GM21423 (cell line): Measurements from ENCODE around the gene QSOX2.

Experiments
- ATAC-seq: cut with Tn5 transposase; IDR thresholded peaks from one replicate; pipeline ENCODE4 v1.9.1; 2021; ENCODE audit warnings: mild to moderate bottlenecking, moderate library complexity; ENCODE audit not compliant: unreplicated experiment

The QSOX2 gene

DNA sequence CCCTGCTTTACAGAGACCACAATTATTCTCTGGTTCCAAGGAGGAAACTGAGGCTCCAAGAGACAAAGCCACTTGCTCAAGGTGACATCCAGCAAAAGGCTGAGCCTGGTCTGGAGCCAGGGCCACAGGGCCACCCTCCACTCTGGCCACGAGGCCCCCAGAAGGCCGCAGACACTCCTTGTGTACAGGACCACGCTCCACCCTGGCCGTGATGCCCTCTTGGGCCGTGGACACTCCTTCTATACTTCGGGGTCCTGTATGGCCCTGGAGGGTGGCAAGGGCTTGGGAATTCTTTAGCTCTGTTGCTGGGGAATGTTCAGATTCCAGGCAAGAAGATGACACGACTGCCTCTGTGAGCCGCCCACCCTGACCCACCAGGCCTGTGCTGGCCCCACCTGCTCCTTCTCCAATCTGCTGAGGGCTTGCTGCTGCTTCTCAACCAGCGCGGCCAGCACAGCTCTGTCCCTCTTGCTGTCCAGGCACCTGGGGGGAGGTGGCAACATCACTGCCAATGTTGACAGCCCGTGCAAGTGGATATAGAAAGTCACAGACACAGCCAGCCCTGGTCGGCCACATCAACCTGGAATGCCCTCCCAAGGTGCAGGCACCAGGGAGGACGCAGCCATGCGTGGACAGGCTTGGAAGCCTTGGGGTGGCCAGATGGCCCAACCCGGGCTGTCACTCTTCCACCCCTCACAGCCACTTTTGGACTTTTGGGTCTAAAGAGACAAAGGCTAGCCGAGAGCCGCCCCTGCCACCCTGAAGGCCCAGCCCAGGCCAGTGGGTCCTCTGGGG is 20.1 kb upstream of the QSOX2 start:
- ATAC-seq: no peak

DNA sequence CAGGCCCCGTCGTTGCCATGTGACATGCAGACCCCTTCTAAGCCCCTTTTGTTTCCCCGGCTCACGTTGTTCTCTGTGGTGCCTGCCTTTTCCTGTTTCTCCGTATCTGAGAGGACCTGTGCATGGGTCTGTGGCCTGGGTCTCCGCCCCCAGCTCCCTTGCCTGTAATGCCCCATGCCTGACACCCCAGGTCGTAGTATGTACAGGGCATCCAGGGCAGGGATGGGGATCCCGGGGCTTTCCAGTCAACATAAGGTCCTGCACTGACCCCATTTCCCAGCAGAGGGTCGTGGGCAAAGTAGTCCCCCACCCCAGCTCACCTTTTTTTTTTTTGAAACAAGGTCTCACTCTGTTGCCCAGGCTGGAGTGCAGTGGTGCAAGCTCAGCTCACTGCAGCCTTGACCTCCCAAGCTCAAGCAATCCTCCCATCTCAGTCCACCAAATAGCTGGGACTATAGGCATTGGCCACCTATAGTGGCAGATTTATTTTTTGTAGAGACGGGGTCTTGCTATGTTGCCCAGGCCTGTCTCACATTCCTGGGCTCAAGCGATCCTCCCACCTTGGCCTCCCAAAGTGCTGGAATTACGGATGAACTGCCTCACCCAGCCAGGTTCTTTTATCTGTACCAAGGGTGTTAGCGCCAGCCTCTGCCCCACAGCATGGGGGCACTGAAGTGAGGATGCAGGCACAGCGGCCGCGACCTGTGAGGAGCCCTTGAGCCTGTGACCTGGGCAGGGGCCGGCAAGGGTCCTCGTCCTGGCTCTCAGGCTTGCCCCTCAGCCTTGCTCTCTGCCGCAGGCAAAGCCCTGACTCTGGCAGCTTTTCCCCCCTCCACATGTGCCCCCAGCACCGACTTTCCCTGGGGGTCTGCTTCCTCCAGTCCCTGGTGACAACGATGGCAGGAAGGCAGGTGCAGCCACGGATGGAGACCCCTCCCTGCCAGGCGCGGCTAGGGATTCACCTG is 19.1 kb upstream of the QSOX2 start:
- no peak for ATAC-seq

DNA sequence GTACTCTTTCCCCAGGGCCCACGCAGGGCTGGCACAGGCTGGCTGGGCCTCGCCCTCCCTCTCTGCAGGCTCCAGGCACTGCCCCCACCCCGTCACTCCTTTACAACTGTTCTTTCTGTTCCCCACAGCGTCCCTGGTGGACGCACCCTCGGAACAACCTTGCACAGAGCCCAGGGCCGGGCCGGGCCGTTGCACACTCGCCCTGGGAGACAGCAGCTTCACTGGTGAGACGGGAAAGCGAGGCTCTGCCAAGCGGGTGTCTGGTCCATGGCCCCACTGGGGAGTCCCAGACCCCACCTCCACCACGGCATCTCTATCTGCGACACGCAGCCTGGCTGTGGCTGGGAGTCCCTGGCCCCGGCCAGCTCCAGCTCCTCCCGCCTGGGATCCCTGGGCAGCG is 18.4 kb upstream of the QSOX2 start:
- no peak for ATAC-seq

DNA sequence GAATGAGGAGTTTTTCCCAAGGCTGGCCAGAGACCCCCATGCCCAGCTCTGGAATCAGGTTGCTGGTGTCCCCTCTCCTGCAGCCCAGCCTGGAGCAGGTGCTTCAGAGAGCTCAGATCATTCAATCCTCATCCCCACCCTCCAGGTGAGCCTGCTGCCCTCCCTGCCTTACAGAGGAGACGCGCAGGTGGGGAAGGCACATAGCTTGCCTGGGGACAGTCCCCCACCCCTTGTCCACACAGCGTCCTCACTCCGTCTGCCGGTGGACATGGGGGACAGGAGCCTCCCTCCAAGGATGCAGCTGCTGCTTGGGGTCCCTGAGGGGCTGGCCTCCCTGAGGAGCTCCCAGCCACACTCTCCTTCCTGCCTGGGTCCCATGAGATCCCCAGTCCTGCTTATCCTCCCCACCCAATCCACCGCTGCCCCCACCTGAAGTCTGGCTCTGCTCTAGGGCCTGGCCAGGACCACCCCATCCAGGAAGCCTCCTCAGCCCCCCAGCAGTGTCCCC is 17.1 kb upstream of the QSOX2 start:
- no peak for ATAC-seq

DNA sequence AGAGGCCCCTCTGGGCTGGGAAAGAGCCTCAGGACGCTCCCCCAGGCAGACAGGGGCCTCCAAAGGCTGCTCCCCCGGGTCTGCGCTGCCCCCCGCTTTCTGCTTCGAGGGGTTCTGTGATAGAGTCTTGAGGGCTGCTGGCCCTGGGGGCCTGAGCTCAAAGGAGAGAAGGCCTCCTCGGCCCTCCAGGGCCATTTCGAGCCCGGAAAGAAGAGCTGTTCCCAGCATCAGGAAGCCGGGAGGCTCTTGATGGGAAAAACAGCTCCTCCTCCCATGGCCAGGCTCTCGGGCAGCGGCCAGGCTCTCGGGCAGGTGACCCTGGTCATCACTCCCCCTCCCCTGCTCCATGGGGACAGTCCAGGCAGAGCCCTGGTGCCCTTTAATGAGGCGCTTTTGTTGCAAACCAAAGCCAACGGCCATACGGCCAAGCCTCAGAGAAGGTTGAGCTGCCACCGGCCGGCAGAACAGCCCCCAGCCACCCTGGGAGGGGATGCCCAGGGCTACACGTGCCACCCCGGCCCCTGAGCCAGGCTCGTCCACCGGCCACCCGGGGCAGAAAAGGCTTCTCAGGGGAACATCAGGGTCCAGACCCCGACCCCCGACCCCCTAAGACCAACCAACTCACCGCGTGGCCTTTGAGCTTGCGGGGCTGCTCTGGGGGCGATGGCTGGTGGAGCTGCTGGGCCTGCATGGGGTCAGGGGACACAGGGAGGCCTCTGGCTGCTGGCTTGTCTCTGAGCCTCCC is 16.2 kb upstream of the QSOX2 start:
- ATAC-seq: no peak

DNA sequence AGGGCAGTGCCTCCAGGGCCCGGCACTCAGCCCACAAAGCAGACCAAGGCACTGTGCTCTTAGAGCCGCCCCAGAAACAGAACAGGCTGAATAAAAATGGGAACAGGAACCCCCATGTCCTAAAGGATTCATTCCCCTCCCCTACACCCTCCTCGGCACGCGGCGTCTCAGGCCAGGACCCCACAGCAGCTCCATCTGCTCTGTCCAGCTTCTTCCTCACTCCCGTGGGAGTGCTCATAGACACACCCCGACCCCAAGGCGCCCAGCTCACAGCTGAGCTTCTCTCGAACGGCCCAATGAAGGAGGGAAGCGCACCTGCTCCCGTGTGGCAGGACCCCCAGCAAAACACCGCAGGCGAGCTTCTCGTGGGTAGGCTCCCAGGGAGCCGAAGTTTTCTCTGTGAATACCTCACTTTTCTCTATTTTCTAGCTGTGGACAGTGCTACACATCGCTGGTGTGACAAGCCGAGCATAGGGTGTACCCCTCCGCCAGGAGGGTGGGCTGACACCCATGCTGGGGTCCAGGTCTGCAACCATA is 15.4 kb upstream of the QSOX2 start:
- no peak for ATAC-seq

DNA sequence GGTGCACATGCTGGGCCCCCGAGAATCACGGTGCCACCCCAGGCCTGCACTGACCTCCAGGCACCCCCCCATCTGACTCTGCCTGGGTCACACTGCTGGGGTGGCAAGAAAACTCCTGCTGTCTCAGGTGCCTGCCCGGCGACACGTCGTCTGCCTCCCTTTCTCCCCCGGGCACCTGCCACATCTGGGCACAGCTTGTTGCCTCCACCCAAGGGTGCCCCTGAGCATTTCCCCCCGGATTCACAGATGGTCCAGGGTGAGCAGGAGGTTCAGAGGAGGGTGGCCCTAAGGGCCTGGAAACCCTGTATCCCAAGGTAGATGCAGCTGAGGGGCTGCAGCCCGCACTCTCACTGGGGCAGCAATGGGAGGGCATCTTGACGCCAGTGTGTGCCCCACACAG is 14.9 kb upstream of the QSOX2 start:
- ATAC-seq: no peak

DNA sequence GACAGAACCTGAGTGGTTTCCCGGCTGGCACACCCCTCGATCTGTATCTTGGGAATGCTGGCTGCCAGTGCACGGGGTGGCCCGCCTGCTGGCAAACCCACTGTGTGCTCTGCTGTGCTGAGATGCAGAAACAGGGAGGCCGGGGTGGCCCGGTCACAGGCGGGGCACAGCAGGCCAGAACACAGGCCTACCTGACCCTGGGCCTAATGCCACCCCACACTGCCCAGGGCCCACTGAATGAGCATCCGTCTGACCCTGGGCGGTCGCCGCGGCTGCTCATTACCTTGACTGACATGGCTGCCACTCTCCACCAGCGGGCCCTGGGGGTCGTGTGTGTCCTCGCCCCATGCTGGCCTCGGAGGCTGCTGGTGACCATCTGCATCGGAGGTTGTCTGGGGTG is 14.2 kb upstream of the QSOX2 start:
- no peak for ATAC-seq

DNA sequence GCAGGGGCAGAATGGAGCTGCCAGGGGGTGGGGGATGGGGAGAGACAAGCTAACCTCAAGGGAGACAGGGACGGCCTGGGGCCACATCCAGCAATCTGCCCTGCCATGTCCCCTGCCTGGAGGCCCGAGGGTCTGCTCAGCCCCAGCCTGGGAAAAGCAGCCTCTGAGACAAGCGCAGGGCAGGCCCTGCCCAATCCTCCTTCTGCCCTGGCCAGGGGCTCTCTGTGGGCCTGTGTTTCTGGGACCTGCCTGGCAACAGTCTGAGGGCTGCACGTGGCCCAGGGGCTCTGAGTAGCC is 13.9 kb upstream of the QSOX2 start:
- ATAC-seq: no peak

DNA sequence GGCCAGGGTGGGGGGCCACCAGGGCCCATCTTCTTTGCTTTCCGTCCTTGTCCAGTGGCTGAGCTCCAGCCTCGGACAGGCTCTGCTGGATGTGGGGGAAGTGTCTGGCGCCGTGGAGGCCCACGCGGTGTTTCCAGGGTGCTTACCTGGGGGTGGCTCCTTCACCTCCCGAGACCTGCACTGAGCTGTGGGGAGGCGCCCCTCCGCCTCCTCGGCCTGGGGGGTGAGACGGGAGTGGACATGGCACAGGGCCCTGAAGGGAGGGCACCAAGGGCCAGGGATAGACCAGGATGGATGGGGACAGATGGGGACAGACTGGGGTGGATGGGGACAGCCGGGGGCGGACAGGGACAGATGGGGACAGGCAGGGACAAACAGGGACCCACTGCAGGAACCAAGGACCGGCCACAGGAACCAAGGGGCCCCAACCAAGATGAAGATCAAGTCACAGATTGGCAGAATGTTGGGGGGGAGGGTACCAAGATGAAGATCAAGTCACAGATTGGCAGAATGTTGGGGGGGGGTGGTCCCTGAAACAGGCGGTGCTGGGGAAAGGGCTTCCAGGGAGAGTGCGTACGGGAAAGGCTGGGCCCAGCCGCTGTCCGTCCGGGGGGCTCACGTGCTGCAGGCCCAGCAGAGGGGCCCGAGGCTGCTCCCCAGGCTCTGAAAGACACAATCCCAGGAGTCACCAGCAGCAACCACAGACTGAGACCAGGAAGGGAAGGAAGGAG is 13.3 kb upstream of the QSOX2 start:
- ATAC-seq: no peak

DNA sequence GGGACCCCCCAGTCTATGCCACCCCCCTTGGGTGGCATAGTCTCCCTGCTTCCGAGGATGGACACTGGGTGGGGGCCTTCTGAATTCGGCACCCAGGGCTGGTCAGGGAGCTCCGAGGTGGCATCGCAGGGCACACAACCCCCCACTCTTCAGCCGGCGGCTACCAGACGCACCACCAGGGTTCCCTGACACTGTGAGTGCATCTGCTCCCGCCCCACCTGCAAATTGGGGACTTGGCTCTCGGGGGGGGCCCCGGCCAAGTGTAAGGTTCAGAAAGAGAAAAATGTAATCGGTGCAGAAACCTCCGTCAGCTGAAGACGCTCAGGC is 12.7 kb upstream of the QSOX2 start:
- ATAC-seq: no peak

DNA sequence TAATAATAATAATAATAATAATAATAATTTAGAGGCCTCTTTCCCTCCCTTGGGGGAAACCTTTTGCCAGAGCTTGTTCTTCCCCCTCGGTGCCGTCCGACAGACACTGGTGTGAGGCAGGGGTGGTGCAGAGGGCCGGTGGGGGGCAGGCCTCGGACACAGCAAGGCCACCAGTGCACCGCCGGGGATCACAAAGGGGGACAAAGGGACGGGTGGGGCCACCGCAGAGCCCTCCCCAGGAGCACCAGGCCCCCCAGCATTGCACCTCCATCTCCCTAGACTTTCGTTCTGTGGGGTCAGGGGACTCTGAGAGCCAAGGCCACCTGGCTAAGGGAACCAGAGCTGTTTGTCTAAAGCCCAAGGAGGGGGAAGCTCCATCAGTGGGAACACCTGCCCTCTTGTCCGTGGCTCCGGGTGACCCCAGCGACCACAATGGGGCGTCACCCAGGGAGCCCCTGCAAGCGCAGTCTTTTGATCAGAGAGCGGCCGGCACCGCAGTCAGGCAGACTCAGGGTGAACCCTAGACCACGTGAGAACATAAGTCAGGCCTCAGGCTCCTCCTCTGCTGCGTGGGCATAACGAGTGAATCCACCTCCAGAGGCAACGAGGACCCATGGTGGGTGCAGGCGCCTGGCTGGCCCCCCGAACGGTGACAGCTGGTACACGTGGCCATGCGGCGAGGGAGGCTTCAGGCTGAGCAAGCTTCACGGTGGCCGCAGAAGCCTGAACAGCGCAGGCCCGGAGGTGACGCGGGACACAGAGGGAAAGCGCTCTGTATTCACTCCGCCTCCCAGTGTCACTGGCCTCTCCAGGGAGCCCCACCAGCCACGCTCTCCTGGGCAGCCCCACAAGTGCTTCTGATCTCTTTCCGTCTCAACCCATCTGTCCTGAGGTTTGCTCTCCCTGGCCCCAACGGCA is 12.0 kb upstream of the QSOX2 start:
- ATAC-seq: no peak

DNA sequence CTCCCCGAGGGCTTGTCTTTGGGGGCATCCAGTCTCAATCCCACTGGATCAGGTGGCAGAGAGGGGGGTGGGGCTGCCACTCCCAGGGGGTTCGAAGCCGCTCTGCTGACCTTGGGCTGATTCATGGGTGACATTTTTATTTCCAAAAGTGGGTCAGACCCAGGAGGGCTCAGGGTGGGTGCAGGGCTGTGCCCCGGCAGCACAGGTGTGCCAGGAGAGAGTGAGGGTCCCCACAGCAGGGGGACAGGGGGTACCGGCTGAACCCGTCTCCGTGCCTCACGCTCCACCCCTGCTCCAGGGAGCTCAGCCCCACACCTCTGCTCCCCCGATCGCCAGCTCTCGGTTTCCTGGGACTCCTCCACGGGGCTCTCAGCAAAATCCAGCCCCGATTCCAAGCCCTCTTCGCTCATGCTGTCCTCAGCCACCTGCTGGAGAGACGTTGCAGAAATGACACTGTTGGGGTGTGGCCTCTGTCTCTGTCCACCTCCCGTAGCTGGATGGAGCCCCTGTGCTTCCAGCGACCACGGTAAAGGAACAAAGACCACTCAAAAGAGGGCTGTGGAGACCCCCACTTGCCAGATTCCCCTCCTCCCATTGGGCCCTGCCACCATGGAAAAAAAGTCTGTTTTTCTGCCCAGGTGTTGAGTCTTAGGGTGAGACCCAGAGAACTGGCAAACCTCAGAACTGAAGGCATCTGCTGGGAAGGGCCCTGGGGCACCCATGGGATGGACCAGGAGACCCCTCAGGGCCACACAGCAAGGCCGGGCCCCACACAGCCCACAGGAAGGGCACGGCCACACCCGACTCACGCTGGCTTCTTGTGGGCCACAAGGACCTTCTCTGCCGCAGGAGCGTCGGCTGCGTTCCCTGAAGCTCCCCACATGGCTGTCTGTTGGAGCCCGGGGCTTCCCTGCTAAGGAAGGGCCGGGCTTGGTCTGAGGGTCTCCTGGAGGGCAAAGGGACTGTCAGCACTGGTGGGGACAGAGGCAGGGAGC is 10.6 kb upstream of the QSOX2 start:
- ATAC-seq: no peak

DNA sequence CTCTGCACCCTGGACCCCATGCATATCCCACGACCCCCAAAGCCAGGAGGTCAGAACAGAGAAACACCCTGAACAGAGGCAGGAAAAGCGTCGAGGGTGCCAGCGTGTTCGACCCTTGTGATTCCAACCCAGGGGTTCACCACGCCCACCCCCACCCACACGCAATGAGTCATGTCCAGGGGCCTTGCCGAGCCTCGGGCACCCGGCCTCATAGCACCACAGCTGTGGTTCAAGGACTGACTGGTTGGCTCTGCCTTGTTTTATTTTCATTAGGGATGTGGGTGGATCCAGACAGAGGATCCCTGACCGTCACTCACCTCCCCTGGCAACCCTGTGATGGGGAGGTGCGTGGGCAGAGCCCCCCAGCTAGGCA is 9.5 kb upstream of the QSOX2 start:
- ATAC-seq: no peak

DNA sequence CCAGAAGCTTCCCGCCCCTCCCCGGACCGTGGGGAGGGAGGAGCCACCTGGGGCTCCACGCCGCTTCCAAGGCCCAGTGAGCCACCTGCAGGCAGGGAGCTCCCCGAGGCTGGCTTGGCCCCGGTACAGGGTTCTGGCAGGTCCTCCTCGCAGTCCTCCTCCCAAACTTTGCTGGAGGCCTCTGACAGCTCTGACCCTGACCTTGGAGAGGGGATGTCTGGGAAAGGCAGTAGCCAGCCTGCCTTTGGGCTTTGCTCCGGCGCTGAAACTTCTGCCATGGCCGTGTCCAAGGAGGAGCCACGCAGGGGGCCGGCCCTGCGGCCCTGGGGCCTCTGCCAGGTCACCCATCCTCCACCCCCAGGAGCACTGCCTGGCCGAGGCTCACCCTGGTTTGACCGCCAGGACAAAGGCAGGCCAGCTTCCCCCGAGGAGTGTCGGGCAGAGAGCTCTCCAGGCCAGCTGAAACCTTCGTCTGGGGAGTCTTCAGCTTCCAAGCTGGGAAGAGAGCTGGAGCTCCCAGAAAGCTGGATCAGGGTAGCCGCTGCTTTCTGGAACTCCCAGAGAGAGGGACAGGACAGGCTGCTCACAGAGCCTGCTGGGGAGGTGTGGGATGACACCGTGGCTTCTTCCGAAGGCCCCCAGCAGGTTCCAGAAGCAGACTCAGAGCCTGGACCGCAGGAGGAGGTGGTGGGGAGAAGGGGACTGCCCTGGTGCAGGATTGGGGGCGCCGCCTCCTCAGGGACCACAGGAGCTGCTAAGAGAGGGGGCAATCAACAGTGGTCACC is 9.0 kb upstream of the QSOX2 start:
- ATAC-seq: no peak

DNA sequence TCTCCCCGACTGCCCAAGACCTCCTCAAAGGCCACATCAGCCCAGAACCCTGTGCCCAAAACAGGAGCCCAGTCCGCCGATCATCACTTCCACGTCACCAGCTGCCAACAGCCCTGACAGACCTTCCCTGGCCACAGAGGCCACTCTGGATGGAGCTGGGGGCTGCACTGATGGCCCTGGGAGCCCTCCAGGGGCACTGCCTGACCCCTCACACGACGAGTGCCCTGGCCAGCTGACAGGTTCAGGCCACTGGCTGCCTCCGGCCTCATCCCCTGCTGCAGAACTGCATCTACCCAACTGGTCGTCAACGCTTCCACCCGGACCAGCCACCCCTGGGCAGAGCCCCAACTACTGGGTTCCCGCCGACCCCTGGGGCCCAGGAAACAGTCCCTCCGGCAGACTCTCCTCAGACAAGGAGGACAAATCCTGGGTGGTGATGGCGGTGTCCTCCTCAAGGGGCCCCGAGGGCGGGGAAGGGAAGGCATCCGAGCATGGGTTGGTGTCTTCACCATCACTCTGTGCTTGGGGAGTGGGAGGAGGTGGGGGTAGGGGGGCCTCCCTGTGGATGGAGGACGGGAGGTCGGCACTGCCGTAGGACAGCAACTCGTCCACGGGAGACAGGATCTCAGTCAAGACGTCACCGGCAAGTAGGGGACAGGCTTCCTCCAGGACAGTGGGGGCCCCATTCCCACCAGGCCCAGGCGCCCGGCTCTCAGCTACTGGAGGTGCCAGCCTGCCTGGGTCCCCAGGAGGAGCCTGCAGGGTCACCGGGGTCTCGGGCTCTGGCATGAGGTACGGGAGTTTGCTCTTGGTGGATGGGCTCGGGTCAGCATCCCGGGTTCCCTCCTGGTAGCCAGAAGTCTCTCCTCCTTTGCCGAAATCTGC is 7.9 kb upstream of the QSOX2 start:
- no peak for ATAC-seq

DNA sequence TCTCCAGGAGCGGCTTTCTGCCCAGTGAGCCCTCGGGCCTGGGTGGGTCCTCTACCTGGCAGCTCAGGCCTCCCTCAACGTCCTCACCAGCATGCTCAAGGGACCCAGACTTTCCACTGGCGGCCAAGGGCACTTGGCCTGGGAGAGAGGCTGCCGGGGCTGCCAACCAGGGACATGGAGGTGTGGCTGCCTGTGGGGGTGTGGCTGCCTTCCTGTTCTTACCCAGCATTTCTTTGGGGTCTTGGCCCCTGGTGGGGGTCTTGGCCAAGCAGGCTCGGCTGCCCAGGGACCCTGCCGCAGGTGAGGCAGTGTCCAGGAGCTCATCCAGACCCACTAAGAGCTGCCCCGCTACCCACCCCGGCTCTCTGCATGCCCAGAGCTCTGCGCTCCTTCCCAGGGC is 7.2 kb upstream of the QSOX2 start:
- no peak for ATAC-seq
